ENCODE results near the gene SRRM5. TPM values are rescaled to one million over a fixed set of nuclear protein-coding genes. Genes with fewer than 3 reads are reported as not detected.

The SRRM5 gene
- total RNA-seq, 2 donors from 2014 or later: 0.56 TPM; not detected in 1

- no peak for ATAC-seq (ENCODE audit: insufficient number of reproducible peaks, low FRiP score, low read depth)
Measured at GRCh38 chr19:43564800-43565199, 47.1 kb upstream of the SRRM5 start.

GRCh38 chr19:43569657-43570056 is 42.2 kb upstream of the SRRM5 start:
- ATAC-seq (ENCODE audit: insufficient number of reproducible peaks, low FRiP score, low read depth): no peak
- no peaks in the 10 kb centered on the region for H3K9me3 ChIP-seq
- peaks cover 8 to 10% of the 10 kb centered on the region in 2 donors for H3K4me1 ChIP-seq (ENCODE audit: control insufficient read depth in 1 of 2, low read depth in 2 of 2)
- H3K27me3 ChIP-seq (replicated peaks; ENCODE audit: insufficient read depth): no peaks in the 10 kb centered on the region
- H3K36me3 ChIP-seq: no peaks in the 10 kb centered on the region
- DNase-seq (ENCODE audit: low spot score): no peak
- no peak for TF ChIP-seq CTCF (IDR thresholded peaks at IDR 0.05)
- H3K27ac ChIP-seq: no peak overlapping the region
- H3K4me3 ChIP-seq: no peak overlapping the region

More at GRCh38 chr19:43564800-43565199, 47.1 kb upstream of the SRRM5 start:
- DNase-seq (ENCODE audit: low spot score): no peak
- H3K9me3 ChIP-seq: no peaks in the 10 kb centered on the region
- peaks cover 6% of the 10 kb centered on the region for H3K36me3 ChIP-seq
- peaks cover 6 to 21% of the 10 kb centered on the region in 2 donors for H3K4me1 ChIP-seq (ENCODE audit: control insufficient read depth in 1 of 2, low read depth in 2 of 2)
- H3K4me3 ChIP-seq: no peak overlapping the region
- H3K27me3 ChIP-seq (replicated peaks; ENCODE audit: insufficient read depth): no peaks in the 10 kb centered on the region
- TF ChIP-seq CTCF (IDR thresholded peaks at IDR 0.05): no peak
- H3K27ac ChIP-seq: no peak overlapping the region

GRCh38 chr19:43570174-43570791 is 41.6 kb upstream of the SRRM5 start:
- Histone ChIP-seq H3K27me3 (replicated peaks; ENCODE audit: insufficient read depth) (no peaks in the 10 kb centered on the region), H3K4me1 (ENCODE audit: control insufficient read depth in 1 of 2, low read depth in 2 of 2) (peaks cover 10 to 14% of the 10 kb centered on the region in 2 donors), H3K4me3 (no peak overlapping the region), H3K27ac (no peak overlapping the region), H3K9me3 (no peaks in the 10 kb centered on the region), H3K36me3 (no peaks in the 10 kb centered on the region)
- DNase-seq (ENCODE audit: low spot score) (no peak), ATAC-seq (ENCODE audit: insufficient number of reproducible peaks, low FRiP score, low read depth) (no peak)
- no peak for TF ChIP-seq CTCF (IDR thresholded peaks at IDR 0.05)

GRCh38 chr19:43572171-43572588 is 39.7 kb upstream of the SRRM5 start:
- H3K9me3 ChIP-seq: no peaks in the 10 kb centered on the region

More at GRCh38 chr19:43572171-43572588, 39.7 kb upstream of the SRRM5 start:
- Histone ChIP-seq H3K27me3 (replicated peaks; ENCODE audit: insufficient read depth) (no peaks in the 10 kb centered on the region), H3K36me3 (no peaks in the 10 kb centered on the region), H3K4me1 (ENCODE audit: control insufficient read depth in 1 of 2, low read depth in 2 of 2) (peaks cover 13 to 14% of the 10 kb centered on the region in 2 donors), H3K27ac (no peak overlapping the region), H3K4me3 (no peak overlapping the region)
- TF ChIP-seq CTCF (IDR thresholded peaks at IDR 0.05): no peak
- ATAC-seq (ENCODE audit: insufficient number of reproducible peaks, low FRiP score, low read depth) (no peak), DNase-seq (ENCODE audit: low spot score) (no peak)

Measured in thoracic aorta (tissue), 2 donors.